Measurements from ENCODE around the gene MYBBP1A.

DNA sequence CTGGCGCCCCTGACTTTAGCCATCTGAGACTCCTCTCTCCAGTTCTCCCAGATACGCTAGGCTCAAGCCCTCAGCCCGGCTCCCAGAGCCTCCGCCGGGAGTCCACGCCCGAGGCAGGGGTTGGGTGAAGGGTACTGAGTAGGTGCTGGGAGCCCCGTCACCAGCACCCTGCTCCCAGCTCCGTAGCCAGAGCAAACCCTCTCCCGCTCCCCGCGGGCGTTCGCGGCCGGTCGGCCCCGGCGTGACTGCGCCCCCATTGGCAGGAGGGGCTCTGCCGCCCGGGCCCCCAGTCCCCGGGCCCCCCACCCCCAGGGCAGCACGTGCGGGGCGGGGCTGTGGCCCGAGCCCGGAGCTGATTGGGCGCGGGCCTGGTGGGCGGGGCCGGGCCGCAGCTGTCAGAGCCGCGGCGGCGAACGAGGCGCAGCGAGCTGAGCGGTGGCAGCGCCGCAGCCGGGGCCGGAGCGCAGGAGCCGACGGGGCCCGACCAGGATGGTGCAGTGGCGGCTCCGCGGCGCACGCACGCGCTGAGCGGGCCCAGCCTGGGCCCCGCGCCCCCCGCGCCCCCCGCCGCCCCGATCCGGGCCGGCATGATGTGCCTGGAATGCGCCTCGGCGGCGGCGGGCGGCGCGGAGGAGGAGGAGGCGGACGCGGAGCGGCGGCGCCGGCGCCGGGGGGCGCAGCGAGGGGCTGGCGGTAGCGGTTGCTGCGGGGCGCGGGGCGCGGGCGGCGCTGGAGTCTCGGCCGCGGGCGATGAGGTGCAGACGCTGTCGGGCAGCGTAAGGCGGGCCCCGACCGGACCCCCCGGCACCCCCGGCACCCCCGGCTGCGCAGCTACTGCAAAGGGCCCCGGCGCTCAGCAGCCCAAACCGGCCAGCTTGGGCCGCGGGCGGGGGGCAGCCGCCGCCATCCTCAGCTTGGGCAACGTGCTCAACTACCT is 56.5 kb downstream of the MYBBP1A start, which contains the start of gene SPNS2:
- TF ChIP-seq, protein P1, sequence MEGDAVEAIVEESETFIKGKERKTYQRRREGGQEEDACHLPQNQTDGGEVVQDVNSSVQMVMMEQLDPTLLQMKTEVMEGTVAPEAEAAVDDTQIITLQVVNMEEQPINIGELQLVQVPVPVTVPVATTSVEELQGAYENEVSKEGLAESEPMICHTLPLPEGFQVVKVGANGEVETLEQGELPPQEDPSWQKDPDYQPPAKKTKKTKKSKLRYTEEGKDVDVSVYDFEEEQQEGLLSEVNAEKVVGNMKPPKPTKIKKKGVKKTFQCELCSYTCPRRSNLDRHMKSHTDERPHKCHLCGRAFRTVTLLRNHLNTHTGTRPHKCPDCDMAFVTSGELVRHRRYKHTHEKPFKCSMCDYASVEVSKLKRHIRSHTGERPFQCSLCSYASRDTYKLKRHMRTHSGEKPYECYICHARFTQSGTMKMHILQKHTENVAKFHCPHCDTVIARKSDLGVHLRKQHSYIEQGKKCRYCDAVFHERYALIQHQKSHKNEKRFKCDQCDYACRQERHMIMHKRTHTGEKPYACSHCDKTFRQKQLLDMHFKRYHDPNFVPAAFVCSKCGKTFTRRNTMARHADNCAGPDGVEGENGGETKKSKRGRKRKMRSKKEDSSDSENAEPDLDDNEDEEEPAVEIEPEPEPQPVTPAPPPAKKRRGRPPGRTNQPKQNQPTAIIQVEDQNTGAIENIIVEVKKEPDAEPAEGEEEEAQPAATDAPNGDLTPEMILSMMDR (conservative IDR thresholded peaks at IDR 0.05; ENCODE audit: low read depth, low read length), result no peak
- no peak for TF ChIP-seq EZH2 (IDR thresholded peaks at IDR 0.05; ENCODE audit: borderline replicate concordance, low read depth, low read length, poor library complexity, severe bottlenecking)

Measured in A673 (cell line).